D721Med (cell line): ENCODE data around the gene HS3ST3B1.

Experiments used
- DNase-seq: peaks from one replicate; pipeline ENCODE4 v3.0.0; 2011; ENCODE audit warnings: low spot score; ENCODE audit not compliant: insufficient read length
- FAIRE-seq: peaks from 2 replicates; lab custom pipeline; 2011; peaks lifted over from hg19 to GRCh38; lab: Jason Lieb, UNC
- CTCF ChIP-seq: IDR thresholded peaks from 2 replicates; pipeline ENCODE4 v1.5.1; 2012; ENCODE audit warnings: mild to moderate bottlenecking, control low read depth; ENCODE audit not compliant: insufficient read depth; ENCODE audit errors: missing control alignments

The HS3ST3B1 gene

GRCh38 chr17:14300575-14301278 is at the start of gene HS3ST3B1:
TSS of gene HS3ST3B1 (plus strand) at chr17:14301081. CDS start at chr17:14301519, 438 bp downstream.
- no peak for TF ChIP-seq CTCF
- no peak for FAIRE-seq

GRCh38 chr17:14261406-14261805 is 39.5 kb upstream of the HS3ST3B1 start:
- TF ChIP-seq CTCF, result no peak
- DNase-seq (no peak), FAIRE-seq (no peak)

More at GRCh38 chr17:14300575-14301278, at the start of gene HS3ST3B1:
- peak; percentile 86 for DNase-seq

- no peak for DNase-seq
- no peak for FAIRE-seq
- TF ChIP-seq CTCF, result no peak
These were observed 32.6 kb upstream of the HS3ST3B1 start for GRCh38 chr17:14268264-14268663.

DNA sequence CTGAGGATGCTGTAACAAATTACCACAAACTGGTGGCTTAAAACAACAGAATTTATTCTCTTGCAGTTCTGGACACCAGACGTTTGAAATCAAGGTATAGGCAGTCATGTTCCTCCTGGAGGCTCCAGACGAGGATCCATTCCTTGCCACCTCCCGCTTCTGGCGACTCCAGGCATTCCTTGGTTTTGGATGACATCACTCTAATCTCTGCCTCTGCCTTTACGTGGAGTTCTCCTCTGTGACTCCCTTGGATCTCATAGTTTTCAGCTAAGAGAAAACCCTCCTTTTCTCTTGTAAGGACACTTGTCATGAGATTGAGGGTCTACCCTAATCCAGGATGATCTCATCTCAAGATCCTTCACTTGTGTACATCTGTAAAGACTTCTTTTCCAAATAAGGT is 31.4 kb upstream of the HS3ST3B1 start:
- FAIRE-seq (no peak), DNase-seq (no peak)
- no peak for TF ChIP-seq CTCF

GRCh38 chr17:14270508-14270907 is 30.4 kb upstream of the HS3ST3B1 start:
- no peak for TF ChIP-seq CTCF
- no peak for FAIRE-seq
- no peak for DNase-seq

- FAIRE-seq, result no peak
- no peak for DNase-seq
- no peak for TF ChIP-seq CTCF
These were observed 24.2 kb upstream of the HS3ST3B1 start for GRCh38 chr17:14276535-14277250.

DNA sequence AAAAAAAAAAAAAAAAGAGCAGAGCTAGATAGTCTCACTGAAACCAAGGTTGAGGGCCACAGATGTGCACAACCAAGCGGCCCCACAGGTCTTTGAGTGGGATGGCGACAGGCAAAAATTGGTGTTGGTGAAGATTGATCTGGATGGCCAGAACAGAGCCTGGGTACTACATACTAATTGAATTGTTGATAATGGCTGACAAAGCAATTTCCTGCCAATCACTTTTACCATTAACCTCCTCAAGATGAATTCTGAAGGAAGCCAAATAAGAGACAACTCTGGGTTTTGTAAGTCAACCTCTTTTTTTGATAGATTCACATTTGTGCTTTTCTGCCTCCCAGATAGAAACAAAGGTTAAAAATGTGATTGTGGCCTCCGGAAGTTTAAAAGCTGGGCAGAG is 19.4 kb upstream of the HS3ST3B1 start:
- TF ChIP-seq CTCF, result no peak
- FAIRE-seq (no peak), DNase-seq (no peak)
